NT2/D1 (cell line): Measurements from ENCODE around the gene GHRH.
A peak's percentile ranks its signal among the peaks of the same experiment; 100 is the strongest.

Experiments used
- DNase-seq: peaks from one replicate; pipeline ENCODE4 v3.0.0-alpha.2; 2011; ENCODE audit warnings: low read depth, low spot score
- H3K27me3 ChIP-seq: 2 replicates; pipeline ENCODE4 v1.6.0; 2011; ENCODE audit warnings: mild to moderate bottlenecking; ENCODE audit not compliant: insufficient read length, insufficient read depth
- H3K36me3 ChIP-seq: 2 replicates; pipeline ENCODE4 v1.6.1; 2011; ENCODE audit warnings: mild to moderate bottlenecking, low read length, mixed read lengths; ENCODE audit not compliant: insufficient read depth, insufficient read length
- H3K4me1 ChIP-seq: 2 replicates; pipeline ENCODE4 v1.5.1; 2011; ENCODE audit not compliant: insufficient read depth, insufficient read length
- H3K4me3 ChIP-seq: 2 replicates; pipeline ENCODE4 v1.5.1; 2011; ENCODE audit warnings: low read depth; ENCODE audit not compliant: insufficient read length
- H3K9ac ChIP-seq: 2 replicates; pipeline ENCODE4 v1.6.0; 2011; ENCODE audit warnings: low read depth; ENCODE audit not compliant: insufficient read length
- H3K9me3 ChIP-seq: 2 replicates; pipeline ENCODE4 v1.5.1; 2011; ENCODE audit warnings: mild to moderate bottlenecking, low read length; ENCODE audit not compliant: insufficient read depth
- SUZ12 ChIP-seq: IDR thresholded peaks from 2 replicates; pipeline ENCODE4 v1.6.1; 2011; ENCODE audit not compliant: insufficient read length, insufficient read depth; ENCODE audit errors: extremely low read depth
- YY1 ChIP-seq: IDR thresholded peaks from 2 replicates; pipeline ENCODE4 v1.6.1; 2011; ENCODE audit not compliant: insufficient read length, insufficient read depth
- ZNF274 ChIP-seq: IDR thresholded peaks from 2 replicates; pipeline ENCODE4 v1.6.1; 2011; ENCODE audit warnings: mild to moderate bottlenecking, low read depth, low read length

The GHRH gene

GRCh38 chr20:37267667-37268313 lies 6.2 kb upstream of the GHRH start:
- Histone ChIP-seq H3K9me3 (no peaks in the 10 kb centered on the region), H3K9ac (peak overlapping the region; percentile 69), H3K4me3 (peak overlapping the region; percentile 6), H3K36me3 (no peaks in the 10 kb centered on the region), H3K4me1 (peaks cover 3% of the 10 kb centered on the region), H3K27me3 (no peaks in the 10 kb centered on the region)
- TF ChIP-seq YY1 = no peak
- no peak for TF ChIP-seq ZNF274
- no peak for TF ChIP-seq SUZ12
- DNase-seq = peak; percentile 89

- Histone ChIP-seq H3K4me1 (peaks cover 3% of the 10 kb centered on the region), H3K4me3 (peak overlapping the region; percentile 6), H3K27me3 (no peaks in the 10 kb centered on the region), H3K9ac (peak overlapping the region; percentile 69), H3K36me3 (no peaks in the 10 kb centered on the region), H3K9me3 (no peaks in the 10 kb centered on the region)
- no peak for TF ChIP-seq SUZ12
- no peak for TF ChIP-seq YY1
- no peak for TF ChIP-seq ZNF274
- DNase-seq = no peak
These were observed 5.5 kb upstream of the GHRH start for GRCh38 chr20:37266940-37267666.

- DNase-seq = no peak
- no peaks in the 10 kb centered on the region for H3K9me3 ChIP-seq
- no peaks in the 10 kb centered on the region for H3K27me3 ChIP-seq
- no peaks in the 10 kb centered on the region for H3K36me3 ChIP-seq
- no peak overlapping the region for H3K4me3 ChIP-seq
- peaks cover 3% of the 10 kb centered on the region for H3K4me1 ChIP-seq
- no peak for TF ChIP-seq ZNF274
- TF ChIP-seq YY1 = no peak
- no peak for TF ChIP-seq SUZ12
- no peak overlapping the region for H3K9ac ChIP-seq
These were observed 3.5 kb upstream of the GHRH start for GRCh38 chr20:37265152-37265551.

- no peak overlapping the region for H3K4me3 ChIP-seq
- H3K9ac ChIP-seq = no peak overlapping the region
- H3K9me3 ChIP-seq = no peaks in the 10 kb centered on the region
- TF ChIP-seq SUZ12 = no peak
- no peak for TF ChIP-seq ZNF274
- no peak for TF ChIP-seq YY1
- DNase-seq = no peak
- H3K36me3 ChIP-seq = no peaks in the 10 kb centered on the region
- H3K27me3 ChIP-seq = no peaks in the 10 kb centered on the region
- H3K4me1 ChIP-seq = peaks cover 12% of the 10 kb centered on the region
These were observed 2.1 kb upstream of the GHRH start for GRCh38 chr20:37263686-37264085.

- H3K27me3 ChIP-seq = no peaks in the 10 kb centered on the region
These were observed 891 bp upstream of the GHRH start for GRCh38 chr20:37262505-37262904.

GRCh38 chr20:37260923-37261322 lies 691 bp downstream of the GHRH start:
- Histone ChIP-seq H3K9ac (no peak overlapping the region), H3K4me1 (peaks cover 19% of the 10 kb centered on the region), H3K4me3 (no peak overlapping the region), H3K36me3 (no peaks in the 10 kb centered on the region), H3K27me3 (no peaks in the 10 kb centered on the region), H3K9me3 (no peaks in the 10 kb centered on the region)
- TF ChIP-seq ZNF274 = no peak
- no peak for DNase-seq

More at GRCh38 chr20:37262505-37262904, 891 bp upstream of the GHRH start:
- Histone ChIP-seq H3K9me3 (no peaks in the 10 kb centered on the region), H3K9ac (no peak overlapping the region), H3K36me3 (no peaks in the 10 kb centered on the region), H3K4me1 (peaks cover 21% of the 10 kb centered on the region), H3K4me3 (no peak overlapping the region)
- DNase-seq = no peak
- TF ChIP-seq ZNF274 (no peak), SUZ12 (no peak), YY1 (no peak)

- Histone ChIP-seq H3K4me1 (peaks cover 19% of the 10 kb centered on the region), H3K27me3 (no peaks in the 10 kb centered on the region), H3K36me3 (no peaks in the 10 kb centered on the region), H3K9me3 (no peaks in the 10 kb centered on the region), H3K9ac (peak overlapping the region; percentile 61), H3K4me3 (no peak overlapping the region)
- DNase-seq = no peak
- TF ChIP-seq ZNF274 (no peak), SUZ12 (no peak), YY1 (no peak)
These were observed 1.7 kb downstream of the GHRH start for GRCh38 chr20:37259865-37260264.
